ENCODE measurements around the gene LDB2.

The LDB2 gene

GRCh38 chr4:16496501-16496900 lies 401.9 kb downstream of the LDB2 start:
- no peak overlapping the region for H3K4me3 ChIP-seq (ENCODE audit: low read length)
- DNase-seq (ENCODE audit: low read depth, low spot score), result no peak

GRCh38 chr4:16492872-16493271 lies 405.6 kb downstream of the LDB2 start:
- DNase-seq (ENCODE audit: low read depth, low spot score), result no peak
- H3K4me3 ChIP-seq (ENCODE audit: low read length), result no peak overlapping the region

- no peak for DNase-seq (ENCODE audit: low read depth, low spot score)
- no peak overlapping the region for H3K4me3 ChIP-seq (ENCODE audit: low read length)
These were observed 409.2 kb downstream of the LDB2 start for GRCh38 chr4:16489226-16489625.

GRCh38 chr4:16488084-16488483 lies 410.4 kb downstream of the LDB2 start:
- H3K4me3 ChIP-seq (ENCODE audit: low read length), result no peak overlapping the region
- no peak for DNase-seq (ENCODE audit: low read depth, low spot score)

- H3K4me3 ChIP-seq (ENCODE audit: low read length), result no peak overlapping the region
- DNase-seq (ENCODE audit: low read depth, low spot score), result no peak
These were observed 413.7 kb downstream of the LDB2 start for GRCh38 chr4:16484711-16485110.

GRCh38 chr4:16483540-16483939 lies 414.9 kb downstream of the LDB2 start:
- no peak overlapping the region for H3K4me3 ChIP-seq (ENCODE audit: low read length)
- DNase-seq (ENCODE audit: low read depth, low spot score), result no peak

- DNase-seq (ENCODE audit: low read depth, low spot score), result no peak
- H3K4me3 ChIP-seq (ENCODE audit: low read length), result no peak overlapping the region
These were observed 418.4 kb downstream of the LDB2 start for GRCh38 chr4:16480011-16480410.

GRCh38 chr4:16472537-16472936 lies 425.9 kb downstream of the LDB2 start:
- DNase-seq (ENCODE audit: low read depth, low spot score), result no peak
- no peak overlapping the region for H3K4me3 ChIP-seq (ENCODE audit: low read length)

- no peak for DNase-seq (ENCODE audit: low read depth, low spot score)
- H3K4me3 ChIP-seq (ENCODE audit: low read length), result no peak overlapping the region
These were observed 431.4 kb downstream of the LDB2 start for GRCh38 chr4:16467061-16467460.

- no peak for DNase-seq (ENCODE audit: low read depth, low spot score)
- no peak overlapping the region for H3K4me3 ChIP-seq (ENCODE audit: low read length)
These were observed 431.9 kb downstream of the LDB2 start for GRCh38 chr4:16466581-16466980.

- no peak for DNase-seq (ENCODE audit: low read depth, low spot score)
- no peak overlapping the region for H3K4me3 ChIP-seq (ENCODE audit: low read length)
These were observed 433.8 kb downstream of the LDB2 start for GRCh38 chr4:16464651-16465050.

- no peak for DNase-seq (ENCODE audit: low read depth, low spot score)
- H3K4me3 ChIP-seq (ENCODE audit: low read length), result no peak overlapping the region
These were observed 435.8 kb downstream of the LDB2 start for GRCh38 chr4:16462656-16463055.

- H3K4me3 ChIP-seq (ENCODE audit: low read length), result no peak overlapping the region
- no peak for DNase-seq (ENCODE audit: low read depth, low spot score)
These were observed 437.1 kb downstream of the LDB2 start for GRCh38 chr4:16461362-16461761.

GRCh38 chr4:16457944-16458343 lies 440.5 kb downstream of the LDB2 start:
- no peak overlapping the region for H3K4me3 ChIP-seq (ENCODE audit: low read length)
- DNase-seq (ENCODE audit: low read depth, low spot score), result no peak

All from Jurkat, Clone E6-1 (cell line).